Endothelial cell of umbilical vein (primary cell): ENCODE results near the gene SLC35G1. TPM values are rescaled to one million over a fixed set of nuclear protein-coding genes. Genes with fewer than 3 reads are reported as not detected.

Experiments
- BruUV-seq: library from RNA; stranded (reverse); fragments of 400-500 nt; replicated peaks from 2 replicates; lab custom pipeline; 2021; lab: Mats Ljungman, UMichigan
- CTCF ChIA-PET: fragments of 300-600, 350-600 bp; sonication (Branson Sonifier 250); formaldehyde crosslinking; loops from one replicate; lab custom pipeline; 2021; ENCODE audit warnings: antibody characterized with exemption, inconsistent platforms; lab: Charles Lee
- POLR2A ChIA-PET: fragments of 300-600, 350-600 bp; sonication (Branson Sonifier 250); formaldehyde crosslinking; loops from one replicate; lab custom pipeline; 2021; ENCODE audit warnings: antibody characterized with exemption, inconsistent platforms; lab: Charles Lee
- DNase-seq: peaks from one replicate; pipeline ENCODE4 v3.0.0-alpha.2; 2011; ENCODE audit warnings: low read depth, low spot score
- FAIRE-seq: peaks from 2 replicates; lab custom pipeline; 2011; peaks lifted over from hg19 to GRCh38; lab: Jason Lieb, UNC
- H2AFZ ChIP-seq: 2 replicates; pipeline ENCODE4 v1.6.0; 2012; ENCODE audit warnings: low read depth, low read length, control low read depth, inconsistent platforms
- H3K27ac ChIP-seq: 2 replicates; pipeline ENCODE4 v1.5.1; 2011; ENCODE audit warnings: low read depth, mild to moderate bottlenecking, control low read depth, low read length, moderate library complexity; ENCODE audit not compliant: insufficient read depth
- H3K27me3 ChIP-seq, 2 experiments: 2 replicates each; pipeline versions ENCODE4 v1.6.0 to v1.6.1; 2011; ENCODE audit warnings: low read length in 2 of 2, mixed read lengths in 1 of 2; ENCODE audit not compliant: control insufficient read depth in 2 of 2, insufficient read depth in 2 of 2
- H3K36me3 ChIP-seq, 2 experiments: 2 replicates in 1 of 2; 3 replicates in 1 of 2; pipeline ENCODE4 v1.5.1; 2011; ENCODE audit warnings: low read length in 2 of 2, mild to moderate bottlenecking in 1 of 2, moderate library complexity in 1 of 2; ENCODE audit not compliant: control insufficient read depth in 2 of 2, insufficient read depth in 2 of 2; ENCODE audit errors: extremely low read depth in 1 of 2
- H3K4me1 ChIP-seq: 3 replicates; pipeline ENCODE4 v1.5.1; 2011; ENCODE audit warnings: mild to moderate bottlenecking, low read length; ENCODE audit not compliant: control insufficient read depth, insufficient read depth; ENCODE audit errors: extremely low read depth
- H3K4me2 ChIP-seq: 2 replicates; pipeline ENCODE4 v1.6.1; 2011; ENCODE audit warnings: low read length, control low read depth, mixed read lengths; ENCODE audit not compliant: insufficient read depth
- H3K4me3 ChIP-seq, 3 experiments: fragments of 200-600 bp in 1 of 3; sonication (generic), shearing (Covaris generic) in 1 of 3; replicated peaks in 1 of 3; 2 replicates each; pipeline ENCODE4 v1.5.1; 2011 to 2016; ENCODE audit warnings: control low read depth in 3 of 3, low read length in 3 of 3, mild to moderate bottlenecking in 2 of 3, inconsistent platforms in 1 of 3, low read depth in 1 of 3, moderate library complexity in 1 of 3; ENCODE audit not compliant: insufficient read depth in 1 of 3
- H3K79me2 ChIP-seq: 2 replicates; pipeline ENCODE4 v1.6.0; 2012; ENCODE audit warnings: low read length, inconsistent platforms; ENCODE audit not compliant: control insufficient read depth, insufficient read depth
- H3K9ac ChIP-seq: replicated peaks from 2 replicates; pipeline ENCODE3; 2011; ENCODE audit warnings: low read length, control low read depth; ENCODE audit not compliant: insufficient read depth; ENCODE audit errors: extremely low read depth
- H3K9me1 ChIP-seq: replicated peaks from 3 replicates; pipeline ENCODE4 v1.6.0; 2011; ENCODE audit warnings: mild to moderate bottlenecking, low read length; ENCODE audit not compliant: control insufficient read depth, insufficient read depth; ENCODE audit errors: extremely low read depth
- H3K9me3 ChIP-seq: replicated peaks from 2 replicates; pipeline ENCODE4 v1.5.1; 2012; ENCODE audit warnings: low read length, inconsistent platforms; ENCODE audit not compliant: control insufficient read depth, insufficient read depth
- H4K20me1 ChIP-seq: replicated peaks from 2 replicates; pipeline ENCODE3; 2011; ENCODE audit warnings: mild to moderate bottlenecking, low read length; ENCODE audit not compliant: control insufficient read depth, insufficient read depth; ENCODE audit errors: extremely low read depth
- EZH2 ChIP-seq: IDR thresholded peaks from 2 replicates; pipeline ENCODE4 v1.6.1; 2012; ENCODE audit warnings: borderline replicate concordance, low read depth, mild to moderate bottlenecking, moderate library complexity, low read length, inconsistent platforms; ENCODE audit not compliant: severe bottlenecking
- FOS ChIP-seq: IDR thresholded peaks from 2 replicates; pipeline ENCODE4 v1.6.1; 2011; ENCODE audit warnings: mild to moderate bottlenecking, low read length, moderate library complexity, borderline replicate concordance; ENCODE audit not compliant: insufficient read depth
- GATA2 ChIP-seq: IDR thresholded peaks from 2 replicates; pipeline ENCODE4 v1.7.0; 2011; ENCODE audit warnings: low read depth, mild to moderate bottlenecking, moderate library complexity, mixed read lengths, low read length; ENCODE audit not compliant: insufficient read length, insufficient read depth
- JUN ChIP-seq: IDR thresholded peaks from 2 replicates; pipeline ENCODE4 v1.6.1; 2011; ENCODE audit warnings: borderline replicate concordance, low read depth; ENCODE audit not compliant: insufficient read length, insufficient read depth
- MYC ChIP-seq: IDR thresholded peaks from one replicate; pipeline ENCODE4 v1.6.1; 2011; ENCODE audit warnings: mild to moderate bottlenecking, low read depth, low read length
- POLR2A ChIP-seq: IDR thresholded peaks from 2 replicates; pipeline ENCODE4 v1.6.1; 2012; ENCODE audit warnings: low read depth, mild to moderate bottlenecking, control low read depth, low read length
- POLR2AphosphoS5 ChIP-seq: IDR thresholded peaks from 2 replicates; pipeline ENCODE4 v1.6.1; 2012; ENCODE audit warnings: low read depth, mild to moderate bottlenecking, control low read depth, low read length, moderate library complexity; ENCODE audit not compliant: insufficient read depth
- dilution Hi-C: fragments of 300-500 bp; cut with MboI; formaldehyde crosslinking; loops from one replicate; pipeline ENCODE4 v1.15.0; 2019; ENCODE audit warnings: low sequenced_read_pairs; ENCODE audit not compliant: extremely low pct_ligation_motif_present
- intact Hi-C: fragments of 100-400 bp; cut with micrococcal nuclease; formaldehyde crosslinking; loops from one replicate; pipeline ENCODE4 v1.10.0; 2022
- polyA plus RNA-seq, 4 experiments: library from polyadenylated mRNA; depleted of rRNA in 3 of 4; stranded (reverse) in 3 of 4; unstranded in 1 of 4; fragments of >200 nt; gene quantifications; 2 replicates each; pipeline versions ENCODE4 v1.2.1 to v1.2.3, GENCODE V29; 2011 to 2012; ENCODE audit warnings: missing spikeins in 1 of 4
- total RNA-seq: library from RNA; stranded (reverse); gene quantifications from 2 replicates; pipeline ENCODE4 v1.2.3, GENCODE V29; 2021
- TF ChIP-seq, protein P1 (sequence below), 2 donors: IDR thresholded peaks; 1 replicate in 1 of 2; 2 replicates in 1 of 2; pipeline ENCODE4 v1.5.1; 2011; ENCODE audit warnings: low read length in 2 of 2, mild to moderate bottlenecking in 2 of 2, moderate library complexity in 2 of 2, control low read depth in 1 of 2, inconsistent platforms in 1 of 2, low read depth in 1 of 2; ENCODE audit not compliant: insufficient read depth in 1 of 2; ENCODE audit errors: extremely low read depth in 1 of 2
- TF ChIP-seq, protein P2 (sequence below): IDR thresholded peaks from 2 replicates; pipeline ENCODE4 v1.6.1; 2011; ENCODE audit not compliant: insufficient read depth, insufficient read length

The SLC35G1 gene
- total and polyA plus RNA-seq, 2 donors (not counting 3 experiments of a cell fraction or from before 2014, with no cell fraction given) = 2.5 to 4.1 TPM

DNA sequence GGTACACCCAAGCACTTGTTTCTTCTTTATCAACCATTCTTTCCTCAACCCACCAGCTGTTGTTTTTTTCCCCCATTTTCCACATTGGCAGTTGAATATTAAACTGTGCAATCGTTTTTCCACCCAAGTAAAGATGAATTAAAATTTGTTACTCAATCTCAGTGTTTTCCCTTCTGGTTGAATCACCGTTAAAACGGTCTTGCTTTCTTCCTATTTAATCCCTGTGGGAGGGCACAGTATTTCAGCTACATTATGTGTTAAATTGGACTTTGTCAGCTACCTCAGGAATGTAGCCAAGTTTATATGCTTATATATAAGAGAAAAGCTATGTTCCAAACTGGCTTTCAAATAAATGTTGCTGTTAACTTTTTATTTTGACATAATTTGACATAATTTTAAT is 19.9 kb downstream of the SLC35G1 start:
- Histone ChIP-seq H3K79me2 (no peaks in the 10 kb centered on the region), H2AFZ (no peak overlapping the region), H3K4me3 (no peak overlapping the region), H3K27ac (no peak overlapping the region), H4K20me1 (no peaks in the 10 kb centered on the region), H3K36me3 (no peaks in the 10 kb centered on the region), H3K9me1 (no peaks in the 10 kb centered on the region), H3K4me2 (no peak overlapping the region), H3K9ac (no peak overlapping the region), H3K4me1 (peaks cover 7% of the 10 kb centered on the region), H3K27me3 (no peaks in the 10 kb centered on the region), H3K9me3 (no peaks in the 10 kb centered on the region)
- FAIRE-seq = no peak
- intact Hi-C loops (no loop called here), dilution Hi-C loops (no loop called here)
- TF ChIP-seq POLR2AphosphoS5 = no peak
- POLR2A ChIA-PET = no interaction called here
- no peak for DNase-seq
- no TSS peak for BruUV-seq
- CTCF ChIA-PET = interaction anchor here (1.0 to 1.7 kb wide), 2 partner anchors 407 to 530 kb away, joined by 3 to 7 read pairs; no protein-coding TSS in a partner anchor

DNA sequence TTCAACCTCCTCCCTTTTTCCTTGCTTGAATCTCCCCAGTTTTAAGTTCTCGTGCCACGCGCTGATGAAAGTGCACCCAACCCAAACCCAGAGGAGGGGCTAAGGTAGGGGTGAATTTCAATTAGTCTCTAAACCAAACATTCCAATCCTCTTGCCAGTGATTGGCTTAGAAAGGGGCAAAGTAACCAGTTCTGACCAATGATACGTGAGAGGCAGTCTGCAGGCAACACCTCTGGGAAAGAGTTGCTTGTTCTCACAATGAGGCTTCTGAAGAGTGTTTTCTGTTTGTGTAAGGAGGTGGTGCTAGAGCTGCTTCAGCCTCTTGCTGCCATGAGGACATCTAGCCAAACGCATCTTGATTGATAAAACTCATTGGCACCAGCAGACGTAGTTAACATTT is 21.8 kb downstream of the SLC35G1 start:
- Histone ChIP-seq H3K4me1 (peaks cover 7% of the 10 kb centered on the region), H3K9ac (no peak overlapping the region), H3K79me2 (no peaks in the 10 kb centered on the region), H3K4me3 (no peak overlapping the region), H2AFZ (no peak overlapping the region), H3K27ac (no peak overlapping the region), H3K9me3 (no peaks in the 10 kb centered on the region), H3K27me3 (no peaks in the 10 kb centered on the region), H3K36me3 (no peaks in the 10 kb centered on the region), H3K4me2 (no peak overlapping the region), H3K9me1 (no peaks in the 10 kb centered on the region), H4K20me1 (no peaks in the 10 kb centered on the region)
- no TSS peak for BruUV-seq
- DNase-seq (no peak), FAIRE-seq (no peak)
- TF ChIP-seq FOS (no peak), MYC (no peak), JUN (no peak), GATA2 (no peak), EZH2 (no peak), POLR2A (no peak), POLR2AphosphoS5 (no peak)
- TF ChIP-seq, protein P1, sequence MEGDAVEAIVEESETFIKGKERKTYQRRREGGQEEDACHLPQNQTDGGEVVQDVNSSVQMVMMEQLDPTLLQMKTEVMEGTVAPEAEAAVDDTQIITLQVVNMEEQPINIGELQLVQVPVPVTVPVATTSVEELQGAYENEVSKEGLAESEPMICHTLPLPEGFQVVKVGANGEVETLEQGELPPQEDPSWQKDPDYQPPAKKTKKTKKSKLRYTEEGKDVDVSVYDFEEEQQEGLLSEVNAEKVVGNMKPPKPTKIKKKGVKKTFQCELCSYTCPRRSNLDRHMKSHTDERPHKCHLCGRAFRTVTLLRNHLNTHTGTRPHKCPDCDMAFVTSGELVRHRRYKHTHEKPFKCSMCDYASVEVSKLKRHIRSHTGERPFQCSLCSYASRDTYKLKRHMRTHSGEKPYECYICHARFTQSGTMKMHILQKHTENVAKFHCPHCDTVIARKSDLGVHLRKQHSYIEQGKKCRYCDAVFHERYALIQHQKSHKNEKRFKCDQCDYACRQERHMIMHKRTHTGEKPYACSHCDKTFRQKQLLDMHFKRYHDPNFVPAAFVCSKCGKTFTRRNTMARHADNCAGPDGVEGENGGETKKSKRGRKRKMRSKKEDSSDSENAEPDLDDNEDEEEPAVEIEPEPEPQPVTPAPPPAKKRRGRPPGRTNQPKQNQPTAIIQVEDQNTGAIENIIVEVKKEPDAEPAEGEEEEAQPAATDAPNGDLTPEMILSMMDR (IDR thresholded peaks at IDR 0.05; ENCODE audit: extremely low read depth in 1 of 2, insufficient read depth in 1 of 2, low read depth in 1 of 2, low read length in 2 of 2) = no peak
- TF ChIP-seq, protein P2, sequence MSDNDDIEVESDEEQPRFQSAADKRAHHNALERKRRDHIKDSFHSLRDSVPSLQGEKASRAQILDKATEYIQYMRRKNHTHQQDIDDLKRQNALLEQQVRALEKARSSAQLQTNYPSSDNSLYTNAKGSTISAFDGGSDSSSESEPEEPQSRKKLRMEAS = no peak
- ChIA-PET POLR2A (no interaction called here), CTCF (interaction anchor here (1.5 to 3.3 kb wide), 4 partner anchors 14 to 529 kb away, joined by 6 to 157 read pairs (median 27); no protein-coding TSS in a partner anchor)
- dilution Hi-C loops (no loop called here), intact Hi-C loops (loop anchor here (5.0 kb wide), 1 partner anchor 527 kb away; no protein-coding TSS in a partner anchor)
